Liver (tissue), 9 donors: ENCODE measurements around the gene LDHA. TPM values are rescaled to one million over a fixed set of nuclear protein-coding genes. Genes with fewer than 3 reads are reported as not detected.
A peak's percentile ranks its signal among the peaks of the same experiment; 100 is the strongest.

Source experiments
- DNase-seq: peaks from one replicate; pipeline ENCODE4 v3.0.0-alpha.2; 2017; ENCODE audit warnings: low spot score
- H3K27ac ChIP-seq, 2 donors: one replicate each; pipeline ENCODE4 v1.7.0; 2013; ENCODE audit warnings: inconsistent platforms in 2 of 2, low read length in 2 of 2, control low read depth in 1 of 2, low read depth in 1 of 2, mild to moderate bottlenecking in 1 of 2
- H3K27me3 ChIP-seq, 4 donors: one replicate each; pipeline versions ENCODE4 v1.6.1 to v1.7.0; 2013; ENCODE audit warnings: low read length in 3 of 4, inconsistent platforms in 1 of 4, mild to moderate bottlenecking in 1 of 4, moderate library complexity in 1 of 4; ENCODE audit not compliant: control insufficient read depth in 4 of 4, insufficient read depth in 4 of 4
- H3K36me3 ChIP-seq, 4 donors: one replicate each; pipeline versions ENCODE4 v1.6.1 to v1.7.0; 2013; ENCODE audit warnings: low read length in 3 of 4, mild to moderate bottlenecking in 3 of 4, low read depth in 1 of 4, moderate library complexity in 1 of 4; ENCODE audit not compliant: control insufficient read depth in 4 of 4, insufficient read depth in 3 of 4
- H3K4me1 ChIP-seq, 4 donors: one replicate each; pipeline versions ENCODE4 v1.6.1 to v1.7.0; 2013; ENCODE audit warnings: low read length in 3 of 4, mild to moderate bottlenecking in 3 of 4, moderate library complexity in 1 of 4; ENCODE audit not compliant: control insufficient read depth in 4 of 4, insufficient read depth in 4 of 4
- H3K4me3 ChIP-seq, 3 donors: one replicate each; pipeline versions ENCODE4 v1.6.1 to v1.7.0; 2013; ENCODE audit warnings: low read length in 3 of 3, control low read depth in 1 of 3, low read depth in 1 of 3, mild to moderate bottlenecking in 1 of 3
- H3K9ac ChIP-seq, 2 donors: one replicate each; pipeline ENCODE4 v1.7.0; 2013; ENCODE audit warnings: low read length in 2 of 2, mild to moderate bottlenecking in 2 of 2, moderate library complexity in 2 of 2, control low read depth in 1 of 2, low read depth in 1 of 2
- H3K9me3 ChIP-seq, 4 donors: one replicate each; pipeline versions ENCODE4 v1.6.1 to v1.7.0; 2013; ENCODE audit warnings: low read length in 3 of 4; ENCODE audit not compliant: control insufficient read depth in 4 of 4
- EGR1 ChIP-seq, 2 donors: IDR thresholded peaks; 2 replicates each; pipeline ENCODE4 v1.6.1; 2016 to 2018; ENCODE audit warnings: antibody characterized with exemption in 2 of 2, low read depth in 2 of 2
- FOXA1 ChIP-seq: IDR thresholded peaks from 2 replicates; pipeline ENCODE4 v1.6.1; 2016; ENCODE audit warnings: antibody characterized with exemption
- GABPA ChIP-seq, 2 donors: IDR thresholded peaks in 1 of 2; conservative IDR thresholded peaks in 1 of 2; 2 replicates each; pipeline ENCODE4 v1.6.1; 2016; ENCODE audit warnings: antibody characterized with exemption in 2 of 2, mild to moderate bottlenecking in 1 of 2, moderate library complexity in 1 of 2
- HNF4A ChIP-seq, 2 donors: conservative IDR thresholded peaks; 2 replicates each; pipeline ENCODE4 v1.6.1; 2016; ENCODE audit warnings: antibody characterized with exemption in 2 of 2, mild to moderate bottlenecking in 2 of 2
- JUND ChIP-seq, 2 donors: IDR thresholded peaks; 2 replicates each; pipeline ENCODE4 v1.6.1; 2016; ENCODE audit warnings: antibody characterized with exemption in 2 of 2
- NR2F2 ChIP-seq: IDR thresholded peaks from 2 replicates; pipeline ENCODE4 v1.6.1; 2016; ENCODE audit warnings: antibody characterized with exemption
- RAD21 ChIP-seq, 2 donors: IDR thresholded peaks; 2 replicates each; pipeline ENCODE4 v1.6.1; 2016; ENCODE audit warnings: antibody characterized with exemption in 2 of 2, mild to moderate bottlenecking in 2 of 2
- RXRA ChIP-seq, 2 donors: IDR thresholded peaks; 2 replicates each; pipeline ENCODE4 v1.6.1; 2017 to 2018; ENCODE audit warnings: antibody characterized with exemption in 2 of 2, mild to moderate bottlenecking in 1 of 2
- SP1 ChIP-seq: IDR thresholded peaks from 2 replicates; pipeline ENCODE4 v1.6.1; 2018; ENCODE audit warnings: antibody characterized with exemption, mild to moderate bottlenecking
- TAF1 ChIP-seq: conservative IDR thresholded peaks from 2 replicates; pipeline ENCODE4 v1.6.1; 2016; ENCODE audit warnings: antibody characterized with exemption, mild to moderate bottlenecking
- YY1 ChIP-seq: IDR thresholded peaks from 2 replicates; pipeline ENCODE4 v1.6.1; 2016; ENCODE audit warnings: antibody characterized with exemption, mild to moderate bottlenecking
- ZBTB33 ChIP-seq: IDR thresholded peaks from 2 replicates; pipeline ENCODE4 v1.6.1; 2016; ENCODE audit warnings: antibody characterized with exemption
- WGBS: extraction: QIAGEN DNeasy Blood & Tissue Kit; methylation state at CpG from one replicate; pipeline ENCODE4 v1.1.7; 2013; 5-methylcytosine and 5-hydroxymethylcytosine counted together
- polyA plus RNA-seq, 2 donors: library from polyadenylated mRNA; stranded (reverse) in 1 of 2; unstranded in 1 of 2; fragments of 200-250 nt in 1 of 2; fragments of >200 nt in 1 of 2; fragmentation: Nextera tagmentation in 1 of 2; extraction: Ambion mirVana in 1 of 2; gene quantifications; one replicate each; pipeline versions ENCODE4 v1.2.1 to v1.2.3, GENCODE V29; 2013 to 2015
- total RNA-seq, 2 donors: library from RNA; depleted of rRNA; stranded (reverse); fragments of >200 nt; gene quantifications; one replicate each; pipeline ENCODE4 v1.2.3, GENCODE V29; 2014
- TF ChIP-seq, protein P1 (sequence below): IDR thresholded peaks from 2 replicates; pipeline ENCODE4 v1.6.1; 2016; ENCODE audit warnings: antibody characterized with exemption
- TF ChIP-seq, protein P2 (sequence below): IDR thresholded peaks from 2 replicates; pipeline ENCODE4 v1.6.1; 2016; ENCODE audit warnings: antibody characterized with exemption, mild to moderate bottlenecking
- TF ChIP-seq, protein P3 (sequence below): IDR thresholded peaks from 2 replicates; pipeline ENCODE4 v1.6.1; 2016; ENCODE audit warnings: antibody characterized with exemption
- TF ChIP-seq, protein P4 (sequence below): fragments of 150-350 bp; IDR thresholded peaks from 2 replicates; pipeline ENCODE4 v1.5.1; 2017; ENCODE audit warnings: improper control_type of control experiment, low read depth, low read length; ENCODE audit not compliant: missing input control
- donor health status: healthy.
- donor health status: healthy.
- donor health status: healthy.
- donor health status: healthy.
- donor health status: healthy.

LDHA gene
- total and polyA plus RNA-seq, 4 donors: 215 to 911 (median 645) TPM

- under 1% methylated on average over 36 of the region's 36 CpGs for WGBS
- DNase-seq: peak; percentile 39
- peak overlapping the region; percentile 100 for H3K27ac ChIP-seq
- H3K9ac ChIP-seq: peak overlapping the region; percentile 91 to 97
- no peaks in the 10 kb centered on the region for H3K27me3 ChIP-seq
- no peak for TF ChIP-seq NR2F2
- TF ChIP-seq GABPA (IDR thresholded peaks at IDR 0.05 in 1 of 2, conservative IDR thresholded peaks at IDR 0.05 in 1 of 2): no peak
- no peak for TF ChIP-seq FOXA1
- TF ChIP-seq, protein P1, sequence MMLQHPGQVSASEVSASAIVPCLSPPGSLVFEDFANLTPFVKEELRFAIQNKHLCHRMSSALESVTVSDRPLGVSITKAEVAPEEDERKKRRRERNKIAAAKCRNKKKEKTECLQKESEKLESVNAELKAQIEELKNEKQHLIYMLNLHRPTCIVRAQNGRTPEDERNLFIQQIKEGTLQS: no peak
- TF ChIP-seq EGR1 (IDR thresholded peaks at IDR 0.05; ENCODE audit: low read depth in 2 of 2): no peak
- TF ChIP-seq YY1: no peak
- TF ChIP-seq, protein P2, sequence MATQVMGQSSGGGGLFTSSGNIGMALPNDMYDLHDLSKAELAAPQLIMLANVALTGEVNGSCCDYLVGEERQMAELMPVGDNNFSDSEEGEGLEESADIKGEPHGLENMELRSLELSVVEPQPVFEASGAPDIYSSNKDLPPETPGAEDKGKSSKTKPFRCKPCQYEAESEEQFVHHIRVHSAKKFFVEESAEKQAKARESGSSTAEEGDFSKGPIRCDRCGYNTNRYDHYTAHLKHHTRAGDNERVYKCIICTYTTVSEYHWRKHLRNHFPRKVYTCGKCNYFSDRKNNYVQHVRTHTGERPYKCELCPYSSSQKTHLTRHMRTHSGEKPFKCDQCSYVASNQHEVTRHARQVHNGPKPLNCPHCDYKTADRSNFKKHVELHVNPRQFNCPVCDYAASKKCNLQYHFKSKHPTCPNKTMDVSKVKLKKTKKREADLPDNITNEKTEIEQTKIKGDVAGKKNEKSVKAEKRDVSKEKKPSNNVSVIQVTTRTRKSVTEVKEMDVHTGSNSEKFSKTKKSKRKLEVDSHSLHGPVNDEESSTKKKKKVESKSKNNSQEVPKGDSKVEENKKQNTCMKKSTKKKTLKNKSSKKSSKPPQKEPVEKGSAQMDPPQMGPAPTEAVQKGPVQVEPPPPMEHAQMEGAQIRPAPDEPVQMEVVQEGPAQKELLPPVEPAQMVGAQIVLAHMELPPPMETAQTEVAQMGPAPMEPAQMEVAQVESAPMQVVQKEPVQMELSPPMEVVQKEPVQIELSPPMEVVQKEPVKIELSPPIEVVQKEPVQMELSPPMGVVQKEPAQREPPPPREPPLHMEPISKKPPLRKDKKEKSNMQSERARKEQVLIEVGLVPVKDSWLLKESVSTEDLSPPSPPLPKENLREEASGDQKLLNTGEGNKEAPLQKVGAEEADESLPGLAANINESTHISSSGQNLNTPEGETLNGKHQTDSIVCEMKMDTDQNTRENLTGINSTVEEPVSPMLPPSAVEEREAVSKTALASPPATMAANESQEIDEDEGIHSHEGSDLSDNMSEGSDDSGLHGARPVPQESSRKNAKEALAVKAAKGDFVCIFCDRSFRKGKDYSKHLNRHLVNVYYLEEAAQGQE: no peak
- TF ChIP-seq, protein P3, sequence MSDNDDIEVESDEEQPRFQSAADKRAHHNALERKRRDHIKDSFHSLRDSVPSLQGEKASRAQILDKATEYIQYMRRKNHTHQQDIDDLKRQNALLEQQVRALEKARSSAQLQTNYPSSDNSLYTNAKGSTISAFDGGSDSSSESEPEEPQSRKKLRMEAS: no peak
- H3K9me3 ChIP-seq: no peaks in the 10 kb centered on the region
- peaks cover 7 to 34% (median 31%) of the 10 kb centered on the region in 4 donors for H3K36me3 ChIP-seq
- peaks cover 0 to 13% (median 5%) of the 10 kb centered on the region in 4 donors for H3K4me1 ChIP-seq
- H3K4me3 ChIP-seq: peak overlapping the region; percentile 66 to 95 (median 86)
These were observed 768 bp downstream of the LDHA start for GRCh38 chr11:18394928-18395734.

- WGBS: under 1% methylated on average over 46 of the region's 46 CpGs
- Histone ChIP-seq H3K4me3 (peak overlapping the region; percentile 66 to 95 (median 86)), H3K27me3 (no peaks in the 10 kb centered on the region), H3K36me3 (peaks cover 8 to 41% (median 38%) of the 10 kb centered on the region in 4 donors), H3K27ac (peak overlapping the region; percentile 100), H3K9me3 (no peaks in the 10 kb centered on the region), H3K4me1 (peaks cover 0 to 13% (median 5%) of the 10 kb centered on the region in 4 donors), H3K9ac (peak overlapping the region; percentile 91 to 97)
- peak; percentile 98 for DNase-seq
- TF ChIP-seq NR2F2 (peak; percentile 59), GABPA (IDR thresholded peaks at IDR 0.05 in 1 of 2, conservative IDR thresholded peaks at IDR 0.05 in 1 of 2) (peak; percentile 32 to 85), TAF1 (peak; percentile 88), RXRA (IDR thresholded peaks at IDR 0.05) (peak; percentile 83 to 88), SP1 (peak; percentile 98), RAD21 (IDR thresholded peaks at IDR 0.05) (peak; percentile 53 to 63), HNF4A (conservative IDR thresholded peaks at IDR 0.05) (peak; percentile 95 to 96), FOXA1 (no peak), JUND (IDR thresholded peaks at IDR 0.05) (peak; percentile 81 to 93), ZBTB33 (peak; percentile 92)
- TF ChIP-seq, protein P3: peak; percentile 89
- TF ChIP-seq, protein P2: peak; percentile 77
- TF ChIP-seq, protein P4, sequence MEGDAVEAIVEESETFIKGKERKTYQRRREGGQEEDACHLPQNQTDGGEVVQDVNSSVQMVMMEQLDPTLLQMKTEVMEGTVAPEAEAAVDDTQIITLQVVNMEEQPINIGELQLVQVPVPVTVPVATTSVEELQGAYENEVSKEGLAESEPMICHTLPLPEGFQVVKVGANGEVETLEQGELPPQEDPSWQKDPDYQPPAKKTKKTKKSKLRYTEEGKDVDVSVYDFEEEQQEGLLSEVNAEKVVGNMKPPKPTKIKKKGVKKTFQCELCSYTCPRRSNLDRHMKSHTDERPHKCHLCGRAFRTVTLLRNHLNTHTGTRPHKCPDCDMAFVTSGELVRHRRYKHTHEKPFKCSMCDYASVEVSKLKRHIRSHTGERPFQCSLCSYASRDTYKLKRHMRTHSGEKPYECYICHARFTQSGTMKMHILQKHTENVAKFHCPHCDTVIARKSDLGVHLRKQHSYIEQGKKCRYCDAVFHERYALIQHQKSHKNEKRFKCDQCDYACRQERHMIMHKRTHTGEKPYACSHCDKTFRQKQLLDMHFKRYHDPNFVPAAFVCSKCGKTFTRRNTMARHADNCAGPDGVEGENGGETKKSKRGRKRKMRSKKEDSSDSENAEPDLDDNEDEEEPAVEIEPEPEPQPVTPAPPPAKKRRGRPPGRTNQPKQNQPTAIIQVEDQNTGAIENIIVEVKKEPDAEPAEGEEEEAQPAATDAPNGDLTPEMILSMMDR: no peak
These were observed 1.6 kb downstream of the LDHA start for GRCh38 chr11:18395735-18396504.
